ENCODE data around the gene PLCB3. TPM values are rescaled to one million over a fixed set of nuclear protein-coding genes. Genes with fewer than 3 reads are reported as not detected.
"Not testable (repeated sequence)": the region's sequence is repeated elsewhere in the genome, so short reads cannot be mapped to it uniquely, and the experiment has no call there.

Gene PLCB3
- total RNA-seq, 1 donor from 2014 or later = 12.0 TPM

- ATAC-seq (peak; percentile 67), DNase-seq (peak; percentile 89)
- intact Hi-C loops (cut with micrococcal nuclease) = no loop called here
These were observed 17.3 kb upstream of the PLCB3 start, which contains the start of gene VEGFB for GRCh38 chr11:64233913-64234586. Gene VEGFB (plus strand): TSS chr11:64234584. CDS start chr11:64234834, 250 bp downstream.

- intact Hi-C loops (cut with micrococcal nuclease) = no loop called here
- DNase-seq = peak; percentile 81
- peak; percentile 41 for ATAC-seq
These were observed 16.5 kb upstream of the PLCB3 start for GRCh38 chr11:64234647-64235379.

DNA sequence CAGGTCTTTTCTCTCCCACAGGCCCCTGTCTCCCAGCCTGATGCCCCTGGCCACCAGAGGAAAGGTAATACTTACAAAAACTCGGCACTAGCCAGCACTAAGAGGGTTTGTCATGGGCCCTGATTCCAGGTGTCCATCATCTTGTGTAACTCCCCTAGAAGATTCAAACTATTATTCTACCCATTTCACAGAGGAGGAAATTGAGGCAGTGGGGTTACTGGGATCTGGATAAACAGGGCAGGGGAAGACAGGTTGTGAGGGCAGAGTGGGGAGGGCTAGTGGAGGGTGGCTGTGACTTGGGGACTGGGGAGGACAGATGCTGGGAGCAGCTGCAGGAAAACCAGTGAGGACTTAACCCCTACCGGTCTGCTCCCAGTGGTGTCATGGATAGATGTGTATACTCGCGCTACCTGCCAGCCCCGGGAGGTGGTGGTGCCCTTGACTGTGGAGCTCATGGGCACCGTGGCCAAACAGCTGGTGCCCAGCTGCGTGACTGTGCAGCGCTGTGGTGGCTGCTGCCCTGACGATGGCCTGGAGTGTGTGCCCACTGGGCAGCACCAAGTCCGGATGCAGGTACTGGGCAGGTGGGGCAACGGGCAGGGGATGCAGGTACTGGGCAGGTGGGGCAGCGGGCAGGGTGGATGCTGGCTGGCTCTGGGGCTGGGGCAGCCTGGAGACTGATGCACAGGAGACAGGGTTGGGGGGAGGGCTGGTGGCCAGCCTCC is 15.7 kb upstream of the PLCB3 start:
- intact Hi-C loops (cut with micrococcal nuclease) = no loop called here
- no peak for DNase-seq
- ATAC-seq = no peak

GRCh38 chr11:64237484-64237951 is 13.8 kb upstream of the PLCB3 start:
- intact Hi-C loops (cut with micrococcal nuclease) = no loop called here
- ATAC-seq = no peak
- no peak for DNase-seq

DNA sequence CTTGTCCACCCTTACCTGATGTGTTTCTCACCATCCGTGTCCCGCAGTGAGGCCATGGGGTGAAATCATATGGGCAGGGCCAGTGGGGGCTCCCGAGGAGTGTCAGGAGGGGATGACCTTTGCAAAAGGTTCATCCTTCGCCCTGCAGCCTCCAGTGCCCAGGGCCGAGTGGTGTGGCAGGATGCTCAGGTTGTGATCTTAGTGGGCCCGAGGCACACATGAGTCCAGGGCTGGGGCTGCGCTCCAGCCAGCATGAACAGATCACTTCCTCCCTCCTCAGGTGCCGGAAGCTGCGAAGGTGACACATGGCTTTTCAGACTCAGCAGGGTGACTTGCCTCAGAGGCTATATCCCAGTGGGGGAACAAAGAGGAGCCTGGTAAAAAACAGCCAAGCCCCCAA is 13.3 kb upstream of the PLCB3 start:
- intact Hi-C loops (cut with micrococcal nuclease) = no loop called here
- ATAC-seq (no peak), DNase-seq (peak; percentile 26)

- DNase-seq = peak; percentile 27
- no peak for ATAC-seq
- intact Hi-C loops (cut with micrococcal nuclease) = no loop called here
These were observed 12.3 kb upstream of the PLCB3 start for GRCh38 chr11:64238999-64239398.

DNA sequence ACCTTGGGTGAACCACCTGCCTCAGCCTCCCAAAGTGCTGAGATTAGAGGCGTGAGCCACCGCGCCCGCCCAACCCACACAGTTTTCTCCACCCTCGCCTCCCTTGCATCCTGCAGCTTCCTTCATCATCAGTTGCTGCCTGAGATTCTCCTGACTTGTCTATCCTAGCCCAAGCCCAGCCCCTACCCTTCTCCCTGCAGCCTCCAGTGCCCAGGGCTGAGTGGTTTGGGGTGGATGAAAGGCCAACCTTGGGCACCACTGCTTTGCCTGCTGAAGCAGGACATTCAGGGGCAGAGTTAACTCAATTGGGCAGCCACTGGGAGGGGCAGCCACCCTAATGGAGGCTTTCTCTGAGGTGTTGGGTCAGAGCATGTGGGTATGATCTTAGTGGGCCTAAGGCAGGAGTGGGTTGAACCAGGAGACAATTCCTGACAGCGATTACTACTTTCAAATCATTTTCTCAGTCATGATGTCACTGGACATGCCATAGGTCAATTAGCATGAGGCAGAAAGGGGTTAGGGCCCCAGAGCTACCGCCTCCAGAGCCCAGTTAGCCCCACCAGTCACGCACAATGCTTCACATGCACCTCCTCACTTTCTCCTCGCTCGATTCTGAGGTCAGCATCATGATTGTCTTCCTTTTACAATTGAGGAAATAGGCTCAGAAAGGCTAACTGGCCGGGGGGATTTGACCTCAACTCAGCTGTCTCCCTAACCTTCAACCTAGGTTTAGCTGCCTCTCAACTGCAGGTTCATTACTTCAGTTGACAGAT is 11.5 kb upstream of the PLCB3 start:
- ATAC-seq (no peak), DNase-seq (peak; percentile 25)
- intact Hi-C loops (cut with micrococcal nuclease) = no loop called here

DNA sequence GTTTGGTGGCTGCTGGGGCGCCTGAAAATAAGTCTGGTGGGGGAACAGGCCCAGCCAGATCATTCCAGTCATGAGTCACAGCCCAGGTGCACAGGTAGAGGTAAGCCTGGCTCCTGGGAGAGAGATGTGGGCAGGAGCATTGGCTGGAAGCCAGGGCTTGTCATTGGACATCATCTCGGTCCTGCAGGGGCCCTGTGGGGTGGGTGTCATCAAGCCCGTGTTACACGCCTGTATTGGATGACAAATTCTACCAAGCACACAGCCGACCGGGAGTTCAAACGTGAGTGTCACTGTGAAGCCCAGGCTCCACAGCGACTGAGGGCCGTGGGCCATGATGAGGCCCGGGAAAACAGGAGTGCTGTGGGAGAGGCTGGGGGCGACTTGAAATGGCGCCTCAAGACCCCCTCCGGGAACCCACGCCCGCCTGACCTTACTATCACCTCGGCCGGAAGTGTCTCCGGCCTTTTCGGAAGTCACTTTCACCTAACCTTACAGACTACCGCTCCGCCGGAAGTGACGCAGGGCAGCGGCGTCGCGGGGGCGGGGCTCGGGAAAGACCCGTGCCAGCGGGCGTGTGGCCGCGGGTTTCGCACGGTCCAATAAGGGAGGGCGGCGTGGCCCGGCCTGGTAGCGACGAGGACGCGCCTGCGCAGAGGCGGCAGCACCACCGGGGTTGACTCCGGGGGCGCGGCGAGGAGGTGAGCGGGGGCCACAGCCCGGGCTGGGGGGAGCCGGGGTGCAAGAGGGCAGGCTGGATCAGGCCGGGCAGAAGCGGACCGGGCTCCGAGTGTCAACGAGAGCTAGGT is 10.7 kb upstream of the PLCB3 start, which contains the start of gene FKBP2:
Gene FKBP2, plus strand, starts transcription at position 661 of the 806 bp plus-strand sequence. CDS start 1,293 bp downstream, outside the sequence.
- DNase-seq (peak; percentile 99), ATAC-seq (peak; percentile 76)
- intact Hi-C loops (cut with micrococcal nuclease) = no loop called here

DNA sequence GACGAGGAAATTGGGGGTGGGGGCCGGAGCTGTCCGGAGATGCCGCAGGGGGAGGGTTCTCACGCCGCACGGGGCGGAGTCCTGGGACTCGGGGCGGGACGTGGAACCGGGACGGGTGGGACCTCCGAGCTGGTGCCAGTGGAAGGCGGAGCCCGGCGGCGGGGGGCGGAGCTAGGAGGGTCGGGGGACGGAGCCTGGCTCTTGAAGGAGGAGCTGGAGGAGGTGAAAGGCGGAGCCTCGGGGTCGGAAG is 10.2 kb upstream of the PLCB3 start:
- DNase-seq = peak; percentile 100
- intact Hi-C loops (cut with micrococcal nuclease) = no loop called here
- peak; percentile 85 for ATAC-seq

DNA sequence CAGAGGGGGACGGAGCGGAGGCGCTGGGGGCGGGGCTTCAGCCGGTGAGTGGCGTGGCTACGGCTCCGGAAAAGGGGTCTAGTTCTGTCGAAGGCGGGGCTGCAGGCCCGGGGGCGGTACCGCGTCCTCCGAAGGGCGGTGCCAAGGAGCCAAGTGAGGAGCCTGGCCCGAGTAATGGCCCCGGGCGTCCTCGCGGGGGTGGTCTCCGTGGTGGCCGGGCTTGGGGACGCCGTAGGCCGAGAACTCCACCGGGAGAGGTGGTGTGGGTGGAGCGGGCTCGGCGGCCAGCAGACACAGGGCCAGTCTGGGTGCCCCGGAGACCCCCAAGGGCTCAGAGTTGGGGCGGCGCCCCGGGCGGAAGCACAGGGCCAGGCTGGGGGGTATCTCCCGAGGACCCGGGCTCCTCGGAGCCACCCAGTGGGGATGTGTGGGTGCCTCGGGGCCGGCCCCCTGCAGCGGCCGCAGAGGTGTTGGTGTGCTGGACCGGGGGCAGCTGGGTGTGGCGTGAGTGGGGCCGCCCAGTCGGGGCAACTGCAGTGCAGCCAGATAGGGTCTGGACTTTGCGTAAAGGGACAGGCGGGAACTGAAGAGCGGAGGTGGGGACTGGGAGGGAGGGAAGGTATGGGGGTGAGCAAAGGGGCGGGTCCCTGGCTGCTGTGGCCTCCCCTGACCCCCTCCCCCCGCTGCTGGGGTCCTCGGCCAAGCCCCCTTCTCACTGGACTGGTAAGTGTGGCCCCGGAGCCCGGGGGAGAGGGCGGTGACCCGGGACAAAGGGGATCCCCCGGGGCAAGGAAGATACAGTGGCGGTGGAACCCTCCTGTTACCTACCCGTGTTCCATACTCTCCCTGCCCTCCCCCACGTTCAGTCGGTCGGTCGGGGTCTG is 9.6 kb upstream of the PLCB3 start:
- DNase-seq = peak; percentile 68

GRCh38 chr11:64243236-64243854 is 8.0 kb upstream of the PLCB3 start:
- ATAC-seq (no peak), DNase-seq (no peak)
- intact Hi-C loops (cut with micrococcal nuclease) = no loop called here

More for the DNA sequence above, 9.6 kb upstream of the PLCB3 start:
- peak; percentile 12 for ATAC-seq
- intact Hi-C loops (cut with micrococcal nuclease) = no loop called here

- ATAC-seq (no peak), DNase-seq (no peak)
- intact Hi-C loops (cut with micrococcal nuclease) = no loop called here
These were observed 7.2 kb upstream of the PLCB3 start for GRCh38 chr11:64244107-64244506.

- DNase-seq (no peak), ATAC-seq (no peak)
- intact Hi-C loops (cut with micrococcal nuclease) = no loop called here
These were observed 6.4 kb upstream of the PLCB3 start for GRCh38 chr11:64244966-64245365.

GRCh38 chr11:64245401-64245796 is 5.9 kb upstream of the PLCB3 start:
- peak; percentile 69 for DNase-seq

GRCh38 chr11:64245797-64246620 is 5.3 kb upstream of the PLCB3 start:
- ATAC-seq (no peak), DNase-seq (peak; percentile 80)
- intact Hi-C loops (cut with micrococcal nuclease) = no loop called here

More at GRCh38 chr11:64245401-64245796, 5.9 kb upstream of the PLCB3 start:
- intact Hi-C loops (cut with micrococcal nuclease) = no loop called here
- ATAC-seq = no peak

DNA sequence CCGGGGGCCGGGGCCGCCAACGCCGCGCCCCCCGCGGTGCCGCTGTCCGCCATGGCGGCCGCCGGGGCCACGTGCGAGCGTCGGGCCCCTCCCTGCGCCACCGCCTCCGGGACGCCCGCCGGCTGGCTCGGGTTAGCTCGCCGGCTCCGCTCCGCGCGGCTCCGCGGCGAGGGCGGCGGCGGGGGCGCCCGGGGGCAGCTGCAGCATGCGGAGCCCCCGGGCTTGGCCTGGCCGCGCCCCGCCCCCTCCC is 4.8 kb upstream of the PLCB3 start:
- intact Hi-C loops (cut with micrococcal nuclease); ATAC-seq: not testable (repeated sequence)
- peak; percentile 49 for DNase-seq

Measured in left ventricle myocardium superior (tissue), 1 donor.